GM13977 (cell line): Measurements from ENCODE around the gene PRKCZ.

Source experiments
- DNase-seq: peaks from one replicate; pipeline ENCODE4 v3.0.0; 2012; ENCODE audit warnings: low spot score
- in situ Hi-C: fragments of 300-500 bp; cut with MboI; formaldehyde crosslinking; loops from one replicate; pipeline ENCODE4 v1.12.0; 2022; ENCODE audit warnings: low sequenced_read_pairs, low pct_unique_long_range_greater_than_20kb, mixed read lengths, inconsistent platforms; ENCODE audit not compliant: unreplicated experiment
- TF ChIP-seq, protein P1 (sequence below): IDR thresholded peaks from 2 replicates; pipeline ENCODE4 v1.5.1; 2012; ENCODE audit warnings: mild to moderate bottlenecking, control low read depth; ENCODE audit not compliant: insufficient read depth; ENCODE audit errors: extremely low read depth, missing control alignments

Gene PRKCZ

DNA sequence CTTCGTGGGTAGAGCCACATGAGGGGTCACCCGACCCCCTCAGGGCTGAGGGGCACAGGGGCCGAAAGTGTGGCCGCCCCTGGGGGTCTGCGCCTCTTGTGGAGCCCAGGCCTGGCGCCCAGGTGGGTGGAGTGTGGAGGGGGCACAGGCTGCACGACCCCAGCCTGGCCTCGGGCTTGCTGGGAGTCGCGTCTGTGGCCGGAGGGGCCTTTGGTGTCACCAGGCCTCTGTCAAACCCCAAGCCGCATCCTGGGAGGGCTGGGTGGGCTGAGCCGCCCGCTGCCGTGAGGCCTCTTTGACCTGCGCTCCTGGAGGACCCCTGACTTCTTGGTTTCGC, 83.6 kb downstream of the PRKCZ start:
- TF ChIP-seq, protein P1, sequence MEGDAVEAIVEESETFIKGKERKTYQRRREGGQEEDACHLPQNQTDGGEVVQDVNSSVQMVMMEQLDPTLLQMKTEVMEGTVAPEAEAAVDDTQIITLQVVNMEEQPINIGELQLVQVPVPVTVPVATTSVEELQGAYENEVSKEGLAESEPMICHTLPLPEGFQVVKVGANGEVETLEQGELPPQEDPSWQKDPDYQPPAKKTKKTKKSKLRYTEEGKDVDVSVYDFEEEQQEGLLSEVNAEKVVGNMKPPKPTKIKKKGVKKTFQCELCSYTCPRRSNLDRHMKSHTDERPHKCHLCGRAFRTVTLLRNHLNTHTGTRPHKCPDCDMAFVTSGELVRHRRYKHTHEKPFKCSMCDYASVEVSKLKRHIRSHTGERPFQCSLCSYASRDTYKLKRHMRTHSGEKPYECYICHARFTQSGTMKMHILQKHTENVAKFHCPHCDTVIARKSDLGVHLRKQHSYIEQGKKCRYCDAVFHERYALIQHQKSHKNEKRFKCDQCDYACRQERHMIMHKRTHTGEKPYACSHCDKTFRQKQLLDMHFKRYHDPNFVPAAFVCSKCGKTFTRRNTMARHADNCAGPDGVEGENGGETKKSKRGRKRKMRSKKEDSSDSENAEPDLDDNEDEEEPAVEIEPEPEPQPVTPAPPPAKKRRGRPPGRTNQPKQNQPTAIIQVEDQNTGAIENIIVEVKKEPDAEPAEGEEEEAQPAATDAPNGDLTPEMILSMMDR = no peak
- no peak for DNase-seq
- in situ Hi-C loops = no loop called here

DNA sequence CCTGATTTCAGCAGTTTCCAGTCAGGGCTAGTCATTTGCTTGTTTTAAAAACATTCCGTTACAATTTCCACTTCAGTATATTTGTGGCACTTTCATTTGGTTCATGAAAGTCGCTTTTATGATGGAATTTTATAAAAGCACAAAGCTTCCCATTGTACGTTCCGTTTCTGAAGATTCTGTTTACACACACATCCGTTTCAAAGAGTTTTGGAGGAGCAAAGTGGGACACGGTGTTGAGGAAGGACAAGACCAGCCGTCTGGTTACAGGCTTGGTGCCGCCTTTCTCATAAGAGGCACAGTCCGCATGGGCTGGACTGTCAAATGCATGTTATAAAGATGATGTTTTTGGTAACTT, 84.0 kb downstream of the PRKCZ start:
- TF ChIP-seq, protein P1 = no peak
- in situ Hi-C loops = no loop called here
- DNase-seq = no peak

DNA sequence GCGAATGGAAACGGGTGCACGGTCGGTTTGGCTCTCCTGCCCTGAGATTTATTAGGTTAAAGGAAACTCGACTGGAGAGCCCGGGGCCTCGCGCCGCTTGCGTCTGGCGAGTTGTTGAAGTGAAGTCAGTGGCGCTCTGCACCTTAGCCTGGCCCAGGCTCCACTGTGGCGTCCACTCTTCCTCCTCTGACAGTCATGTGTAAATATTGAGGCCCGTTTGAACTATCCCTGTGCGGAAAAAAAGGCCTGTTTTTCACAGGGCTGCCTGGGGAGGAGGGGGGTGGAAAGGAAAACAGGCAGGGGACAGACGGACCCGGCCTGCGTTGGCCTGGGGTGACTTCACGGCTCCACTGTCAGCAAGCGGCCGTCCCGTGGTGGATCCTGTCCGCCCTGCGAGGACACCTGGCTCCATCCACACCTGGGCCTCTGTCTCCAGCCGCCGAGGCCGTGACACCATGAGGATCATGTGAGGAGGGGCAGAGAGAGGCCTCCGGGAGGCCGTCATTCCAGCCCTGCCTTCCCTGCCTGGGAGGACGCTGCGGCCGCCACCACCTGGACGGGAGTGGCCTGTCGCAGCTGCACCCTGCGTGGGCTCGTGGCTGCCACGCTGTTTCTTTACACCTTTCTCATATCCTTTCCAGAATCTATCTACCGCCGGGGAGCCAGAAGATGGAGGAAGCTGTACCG, 84.6 kb downstream of the PRKCZ start:
- TF ChIP-seq, protein P1 = no peak
- in situ Hi-C loops = no loop called here
- DNase-seq = no peak

DNA sequence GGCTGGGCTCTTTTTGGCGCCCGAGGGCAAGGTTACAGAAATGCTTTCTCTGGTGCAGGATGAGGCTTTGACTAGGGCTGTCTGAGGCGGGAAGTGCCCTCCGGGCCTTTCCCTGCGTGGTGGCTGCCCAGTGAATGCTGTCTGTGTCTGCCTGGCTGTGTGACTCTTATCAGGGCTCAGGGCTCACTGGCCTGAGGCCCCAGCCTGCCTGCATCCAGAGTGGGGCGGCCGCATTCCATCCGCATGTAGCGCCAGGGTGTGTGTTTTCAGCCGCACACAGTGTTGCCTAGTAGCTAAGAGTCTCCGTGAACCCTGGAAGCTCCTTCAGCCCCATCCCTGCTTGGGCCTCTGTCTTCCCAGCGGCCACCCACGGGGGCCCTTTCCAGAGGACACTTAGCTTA, 85.2 kb downstream of the PRKCZ start:
- in situ Hi-C loops = no loop called here
- TF ChIP-seq, protein P1 = no peak
- no peak for DNase-seq

DNA sequence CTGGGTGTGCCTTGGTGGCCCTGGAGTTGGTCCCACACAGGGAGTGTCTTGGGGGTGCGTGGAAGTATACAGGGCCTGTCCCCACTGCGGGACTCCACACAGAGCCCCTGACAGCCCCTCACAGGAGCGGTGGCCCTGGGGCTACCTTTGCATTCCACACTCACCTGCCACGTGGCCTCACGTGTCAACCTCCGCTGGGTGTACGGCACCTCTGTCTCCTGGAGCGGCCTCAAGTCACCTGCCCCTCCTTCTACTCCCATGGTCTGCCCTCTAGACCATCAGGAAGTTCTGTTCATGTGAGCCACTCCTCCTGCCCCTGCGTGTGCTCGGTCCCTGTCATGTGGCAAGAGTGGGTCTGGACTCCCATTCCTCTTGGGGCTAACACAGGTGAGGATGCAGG, 85.7 kb downstream of the PRKCZ start:
- in situ Hi-C loops = no loop called here

DNA sequence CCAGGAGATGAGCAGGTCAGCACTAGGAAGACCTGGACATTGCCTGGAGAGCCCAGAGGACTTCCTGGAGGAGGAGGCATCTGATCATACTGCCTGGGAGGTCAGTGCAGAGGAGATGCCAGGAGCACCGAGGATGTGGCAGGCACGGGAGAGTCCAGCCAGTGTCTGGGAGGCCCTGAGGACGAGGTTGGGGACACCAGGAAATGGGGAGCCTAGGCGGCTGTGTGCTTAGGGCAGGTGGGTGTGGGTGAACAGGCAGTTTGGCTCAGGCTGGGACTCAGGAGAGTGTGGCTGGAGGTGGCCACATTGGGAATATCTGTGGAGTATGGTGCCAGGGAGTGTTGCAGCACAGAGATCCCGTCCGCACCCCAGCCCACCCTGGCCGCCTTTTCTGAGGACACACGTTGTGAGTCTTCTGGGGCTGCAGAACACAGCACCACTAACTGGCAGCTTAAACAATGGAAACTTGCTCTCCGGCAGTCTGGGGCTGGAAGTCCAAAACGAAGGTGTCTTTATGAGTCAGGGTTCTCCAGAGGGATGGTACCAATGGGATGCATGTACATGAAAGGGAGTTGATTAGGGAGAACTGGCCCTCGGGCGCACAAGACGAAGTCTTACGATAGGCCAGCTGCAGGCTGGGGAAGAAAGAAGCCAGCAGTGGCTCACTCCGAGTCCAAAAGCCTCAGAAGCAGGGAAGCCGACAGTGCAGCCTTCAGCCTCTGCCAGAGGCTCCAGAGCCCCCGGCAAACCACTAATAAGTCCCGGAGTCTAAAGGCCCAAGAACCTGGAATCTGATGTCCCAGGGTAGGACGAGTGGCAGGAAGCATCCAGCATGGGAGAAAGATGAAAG, 86.4 kb downstream of the PRKCZ start:
- DNase-seq = no peak
- in situ Hi-C loops = no loop called here
- TF ChIP-seq, protein P1 = no peak

More for the DNA sequence above, 85.7 kb downstream of the PRKCZ start:
- no peak for DNase-seq
- TF ChIP-seq, protein P1 = no peak
